ENCODE results near the gene JMJD1C.

JMJD1C gene

DNA sequence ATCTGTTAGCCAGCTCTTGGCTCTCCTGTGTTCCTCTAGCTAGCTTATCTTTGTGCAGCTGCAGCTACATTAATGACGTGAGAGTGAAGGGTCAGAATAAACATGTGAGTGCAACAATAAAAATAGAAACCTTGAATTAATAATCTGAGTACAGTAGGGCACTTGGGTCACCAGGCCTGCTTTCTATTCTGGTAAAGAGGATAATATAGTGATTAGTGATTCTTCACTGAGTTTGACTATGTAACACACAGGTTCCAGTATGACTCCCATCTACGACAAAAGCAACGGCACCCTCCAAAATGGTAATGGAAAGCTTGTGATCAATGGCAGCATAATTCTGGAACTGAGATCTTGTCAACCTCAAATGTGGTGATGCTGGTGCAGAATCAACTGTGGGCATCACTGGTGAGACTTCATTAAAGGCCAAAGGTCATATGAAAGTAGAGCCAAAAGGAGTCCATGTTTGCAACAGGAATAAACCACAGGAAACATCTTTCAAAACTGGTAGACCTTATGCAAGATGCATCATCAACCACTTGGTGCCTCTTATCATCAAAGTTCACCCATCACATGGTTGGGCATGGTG lies 255.1 kb downstream of the JMJD1C start:
- Mint-ChIP-seq H3K36me3 (peaks cover 41% of the 10 kb centered on the region), H3K4me3 (no peak overlapping the region), H3K27me3 (no peaks in the 10 kb centered on the region), H3K4me1 (peaks cover 68% of the 10 kb centered on the region), H3K27ac (no peak overlapping the region), H3K9me3 (no peaks in the 10 kb centered on the region)

DNA sequence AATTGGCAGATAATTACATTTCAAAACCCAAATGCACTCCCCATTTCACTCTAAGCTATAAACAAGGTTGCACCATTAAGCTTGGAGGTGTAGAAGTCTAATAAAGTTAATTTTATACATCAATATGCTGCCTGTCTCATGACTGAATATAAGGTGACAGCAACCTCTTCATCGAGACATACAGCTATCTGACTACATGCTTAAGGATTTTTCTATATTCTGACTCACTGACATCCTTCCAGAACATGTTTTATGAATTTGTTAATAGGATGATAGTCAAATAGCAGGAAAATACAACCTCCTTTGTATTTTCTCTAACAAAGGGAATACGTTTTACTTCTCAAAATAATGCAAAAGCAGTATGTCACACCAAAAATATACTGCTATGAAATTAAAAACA lies 256.1 kb downstream of the JMJD1C start:
- Mint-ChIP-seq H3K36me3 (peaks cover 42% of the 10 kb centered on the region), H3K4me1 (peaks cover 70% of the 10 kb centered on the region), H3K27me3 (no peaks in the 10 kb centered on the region), H3K4me3 (no peak overlapping the region), H3K9me3 (no peaks in the 10 kb centered on the region), H3K27ac (peak overlapping the region; percentile 30)

DNA sequence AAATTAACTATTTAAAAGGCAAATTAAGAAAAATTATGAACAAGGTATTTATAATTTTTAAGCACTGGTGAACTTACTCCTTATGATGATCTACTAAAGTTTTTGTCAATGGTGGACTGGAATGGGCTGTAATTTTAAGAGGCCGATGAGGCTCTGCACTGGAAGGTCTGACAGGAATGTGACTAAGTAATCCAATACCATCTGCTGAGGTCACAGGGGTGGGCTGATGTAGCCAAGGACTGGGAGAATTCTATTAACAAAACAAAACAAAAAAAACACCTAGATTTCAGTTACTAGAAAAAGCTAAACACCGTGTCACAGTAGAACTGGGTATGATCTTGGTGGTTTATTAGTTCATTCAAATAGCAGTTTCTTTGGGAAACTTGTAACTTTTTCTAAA lies 256.8 kb downstream of the JMJD1C start:
- H3K4me3 Mint-ChIP-seq = no peak overlapping the region
- no peaks in the 10 kb centered on the region for H3K27me3 Mint-ChIP-seq
- no peaks in the 10 kb centered on the region for H3K9me3 Mint-ChIP-seq
- peaks cover 72% of the 10 kb centered on the region for H3K4me1 Mint-ChIP-seq
- peaks cover 44% of the 10 kb centered on the region for H3K36me3 Mint-ChIP-seq
- H3K27ac Mint-ChIP-seq = peak overlapping the region; percentile 46

DNA sequence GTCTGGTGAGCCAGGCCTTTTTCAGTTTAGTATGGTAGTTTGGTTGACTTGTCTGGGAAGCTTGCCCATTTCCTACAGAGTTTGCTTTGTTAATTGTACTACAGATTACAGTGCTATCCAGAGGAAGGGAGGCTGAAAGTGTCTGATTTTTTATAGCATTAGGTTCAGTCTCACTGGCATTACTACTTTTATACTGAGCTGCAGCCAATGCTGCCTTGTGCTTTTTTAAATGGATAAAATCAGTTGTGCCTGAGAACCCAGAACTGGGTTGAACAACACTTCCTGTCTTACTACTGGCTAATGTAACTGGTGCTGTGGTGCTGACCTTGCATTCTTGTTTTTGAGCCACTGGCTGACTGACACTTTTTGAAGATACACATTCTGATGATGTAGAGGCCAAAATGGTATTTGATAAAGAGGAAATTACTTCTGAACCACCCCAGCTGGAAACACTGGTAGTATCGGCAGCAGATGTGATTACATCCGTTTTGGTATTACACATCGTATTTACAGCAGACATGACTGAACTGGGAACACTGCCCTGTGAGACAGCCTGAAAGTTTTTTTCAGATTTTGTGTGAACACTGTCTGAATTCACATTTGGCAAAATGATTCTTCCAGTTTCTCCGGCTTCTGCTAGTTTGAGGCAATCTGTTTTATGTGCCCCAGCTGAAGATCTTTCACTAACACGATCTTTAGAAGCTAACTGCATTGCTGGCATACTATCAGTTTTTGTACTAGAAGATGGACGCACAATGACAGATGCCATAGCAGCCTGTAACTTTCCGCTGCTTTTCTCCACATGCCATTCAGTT lies 258.6 kb downstream of the JMJD1C start:
- peak overlapping the region; percentile 41 for H3K27ac Mint-ChIP-seq
- H3K36me3 Mint-ChIP-seq = peaks cover 41% of the 10 kb centered on the region
- H3K27me3 Mint-ChIP-seq = no peaks in the 10 kb centered on the region
- no peak overlapping the region for H3K4me3 Mint-ChIP-seq
- peaks cover 66% of the 10 kb centered on the region for H3K4me1 Mint-ChIP-seq
- no peaks in the 10 kb centered on the region for H3K9me3 Mint-ChIP-seq

DNA sequence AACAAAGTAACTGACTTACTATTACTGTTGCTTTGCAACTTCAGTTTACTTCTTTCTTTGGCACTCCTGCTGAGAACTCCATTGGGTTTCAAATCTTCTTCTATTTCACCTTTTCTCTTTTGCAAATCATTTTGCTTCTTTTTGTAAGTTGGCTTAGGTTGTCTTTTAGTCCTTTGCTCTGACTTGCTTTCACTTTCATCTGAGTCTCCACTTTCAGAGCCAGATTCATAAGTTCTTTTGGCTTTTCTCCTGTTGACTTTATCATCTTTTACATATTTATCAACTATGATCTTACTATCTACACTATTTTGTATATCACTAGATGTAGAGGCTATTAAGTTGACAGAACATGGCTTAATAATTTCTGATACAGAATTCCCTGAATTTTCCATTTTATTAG lies 259.2 kb downstream of the JMJD1C start:
- H3K27ac Mint-ChIP-seq = peak overlapping the region; percentile 2
- H3K4me1 Mint-ChIP-seq = peaks cover 62% of the 10 kb centered on the region
- H3K4me3 Mint-ChIP-seq = no peak overlapping the region
- no peaks in the 10 kb centered on the region for H3K27me3 Mint-ChIP-seq
- H3K36me3 Mint-ChIP-seq = peaks cover 35% of the 10 kb centered on the region
- no peaks in the 10 kb centered on the region for H3K9me3 Mint-ChIP-seq

DNA sequence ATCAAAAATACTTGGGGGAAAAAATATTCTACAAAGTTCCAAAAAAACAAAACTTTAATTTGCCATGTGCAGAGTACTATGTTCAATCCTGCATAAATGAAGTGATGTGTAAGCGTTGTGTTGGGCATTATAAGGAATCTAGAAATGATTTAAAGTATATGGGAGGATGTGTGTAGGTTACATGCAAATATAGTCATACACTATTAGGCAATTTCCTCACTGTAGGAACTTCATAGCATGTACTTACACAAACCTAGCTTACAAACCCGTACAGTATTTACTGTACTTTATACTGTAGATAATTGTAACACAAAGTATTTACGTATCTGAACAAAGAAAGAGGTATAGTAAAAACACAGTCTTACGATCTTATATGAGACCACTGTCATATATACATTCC lies 260.4 kb downstream of the JMJD1C start:
- Mint-ChIP-seq H3K36me3 (peaks cover 28% of the 10 kb centered on the region), H3K4me3 (no peak overlapping the region), H3K27ac (peak overlapping the region; percentile 27), H3K9me3 (no peaks in the 10 kb centered on the region), H3K27me3 (no peaks in the 10 kb centered on the region), H3K4me1 (peaks cover 53% of the 10 kb centered on the region)

DNA sequence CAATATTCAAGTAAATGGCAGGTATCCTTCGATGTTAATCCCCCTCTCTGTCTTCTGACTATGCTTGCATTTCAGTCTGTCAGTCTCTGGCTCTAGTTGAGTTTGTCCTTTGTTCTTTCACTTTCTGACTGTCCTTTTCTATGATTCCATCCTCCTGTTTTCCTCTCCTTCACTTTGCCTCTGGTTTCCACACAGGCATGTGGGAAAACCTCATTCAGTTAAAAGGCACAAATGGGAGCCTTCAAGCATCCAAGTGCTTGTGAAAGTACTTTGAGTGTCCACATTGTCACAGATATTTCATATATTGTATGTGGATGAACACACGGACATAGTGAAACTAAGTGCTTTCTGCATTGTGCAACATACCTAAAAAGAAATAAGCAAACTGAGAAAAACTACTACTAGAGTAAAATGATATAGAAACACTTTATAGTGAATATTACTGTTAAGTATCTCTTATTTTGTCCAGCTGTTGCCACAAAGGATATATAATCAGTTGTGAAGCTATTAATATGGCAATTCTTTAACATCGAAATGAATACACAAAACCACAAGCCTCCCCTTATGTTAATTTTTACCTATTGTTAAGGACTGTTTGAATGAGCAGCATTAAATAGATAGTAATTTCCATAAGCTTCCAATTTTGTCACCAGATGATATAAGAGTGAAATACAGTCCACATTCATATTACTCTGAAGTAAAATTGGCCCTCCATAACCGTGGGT lies 260.9 kb downstream of the JMJD1C start:
- Mint-ChIP-seq H3K36me3 (peaks cover 28% of the 10 kb centered on the region), H3K4me1 (peaks cover 47% of the 10 kb centered on the region), H3K27me3 (no peaks in the 10 kb centered on the region), H3K9me3 (no peaks in the 10 kb centered on the region), H3K27ac (peak overlapping the region; percentile 53), H3K4me3 (peak overlapping the region; percentile 11)

DNA sequence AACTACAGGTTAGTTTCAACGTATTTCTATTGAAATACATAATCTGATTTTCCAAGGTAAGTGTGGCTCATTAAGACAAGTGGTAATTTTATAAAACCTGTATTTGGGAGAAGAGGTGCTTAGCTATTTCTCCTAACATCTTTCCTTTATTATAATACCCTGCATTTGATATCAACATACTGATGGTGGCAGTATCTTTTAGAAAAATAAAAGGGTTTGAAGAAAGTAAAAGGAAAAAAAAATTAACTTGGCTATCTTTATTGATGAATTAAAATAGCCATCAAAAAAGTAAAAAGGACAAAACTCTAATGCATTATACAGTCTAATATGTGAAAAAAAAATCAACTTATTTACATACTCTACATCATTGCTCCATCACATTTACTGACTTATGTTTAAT lies 264.7 kb downstream of the JMJD1C start:
- Mint-ChIP-seq H3K9me3 (no peaks in the 10 kb centered on the region), H3K4me1 (peaks cover 16% of the 10 kb centered on the region), H3K27me3 (no peaks in the 10 kb centered on the region), H3K4me3 (no peak overlapping the region), H3K27ac (no peak overlapping the region), H3K36me3 (peaks cover 21% of the 10 kb centered on the region)

DNA sequence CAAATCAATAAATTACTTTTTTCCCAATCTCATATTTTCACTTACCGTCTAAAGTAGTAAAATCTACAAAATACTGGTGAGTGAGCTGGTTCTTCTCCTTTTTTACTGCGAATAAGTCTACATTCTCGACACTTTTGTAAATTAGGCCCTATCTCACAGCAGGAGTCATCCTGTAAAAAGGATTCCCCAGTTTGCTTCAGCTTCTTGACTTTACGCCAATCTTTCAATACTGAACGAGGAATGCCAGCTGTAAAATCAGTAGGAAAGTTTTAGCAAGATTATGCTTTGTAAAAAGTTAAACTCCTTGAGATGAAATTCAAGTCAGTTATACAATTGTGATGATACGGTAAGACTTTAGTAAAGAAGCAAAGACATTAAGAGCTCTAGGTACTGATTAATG lies 265.3 kb downstream of the JMJD1C start:
- Mint-ChIP-seq H3K4me1 (peaks cover 14% of the 10 kb centered on the region), H3K4me3 (no peak overlapping the region), H3K27ac (no peak overlapping the region), H3K36me3 (peaks cover 22% of the 10 kb centered on the region), H3K9me3 (no peaks in the 10 kb centered on the region), H3K27me3 (no peaks in the 10 kb centered on the region)

DNA sequence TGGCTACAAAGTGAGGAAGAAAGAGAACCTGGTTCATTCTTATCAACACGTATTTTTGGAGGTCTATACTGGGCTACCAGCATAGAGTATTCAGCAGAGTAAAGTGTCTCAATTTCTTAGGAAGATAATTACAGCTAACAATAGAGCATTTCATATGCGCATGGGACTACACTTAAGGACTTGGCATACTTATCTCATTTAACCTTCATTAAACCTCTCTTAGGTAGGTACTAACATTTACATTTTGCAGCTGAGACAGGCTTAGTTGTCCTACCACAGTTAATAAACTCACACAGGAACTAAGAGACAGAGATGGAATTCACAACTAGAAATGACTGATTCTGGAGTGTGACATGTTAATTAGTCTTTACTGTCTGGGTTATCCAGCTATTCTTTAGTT lies 266.1 kb downstream of the JMJD1C start:
- Mint-ChIP-seq H3K27ac (peak overlapping the region; percentile 66), H3K9me3 (no peaks in the 10 kb centered on the region), H3K27me3 (no peaks in the 10 kb centered on the region), H3K36me3 (peaks cover 17% of the 10 kb centered on the region), H3K4me3 (no peak overlapping the region), H3K4me1 (peaks cover 7% of the 10 kb centered on the region)

DNA sequence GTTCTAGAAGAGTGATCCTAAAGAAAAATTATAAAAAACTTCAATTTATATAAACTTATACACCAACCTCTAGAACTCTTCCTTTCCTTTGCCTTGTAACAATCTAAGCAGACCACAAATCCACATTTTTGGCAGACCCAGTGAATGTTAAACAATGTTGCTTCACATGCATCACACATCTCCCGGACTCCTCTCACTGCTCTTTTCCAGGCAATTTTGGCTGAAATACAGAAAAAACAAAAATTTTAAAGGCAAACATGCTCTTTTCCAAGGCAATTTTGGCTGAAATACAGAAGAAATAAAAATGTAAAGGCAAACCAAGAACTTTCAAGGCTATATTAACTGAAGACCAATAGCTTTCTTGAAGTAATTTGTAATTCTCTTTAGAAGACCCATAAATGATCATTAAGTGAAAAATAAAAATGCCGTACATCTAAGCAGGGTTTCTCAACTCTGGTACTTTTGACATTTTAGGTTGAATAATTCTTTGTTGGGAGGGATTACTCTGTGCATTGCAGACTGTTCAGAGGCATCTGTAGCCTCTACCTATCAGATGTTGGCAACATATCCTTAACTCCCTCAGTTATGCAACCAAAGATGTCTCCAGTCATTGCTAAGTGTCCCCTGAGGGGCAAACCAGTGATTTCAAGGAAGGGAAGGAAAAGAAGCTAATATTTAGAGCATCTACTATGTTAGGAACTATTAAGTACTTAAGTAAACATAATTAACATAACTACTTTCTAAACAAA lies 268.3 kb downstream of the JMJD1C start:
- Mint-ChIP-seq H3K27me3 (no peaks in the 10 kb centered on the region), H3K27ac (no peak overlapping the region), H3K4me1 (no peaks in the 10 kb centered on the region), H3K9me3 (no peaks in the 10 kb centered on the region), H3K36me3 (peaks cover 23% of the 10 kb centered on the region), H3K4me3 (no peak overlapping the region)

DNA sequence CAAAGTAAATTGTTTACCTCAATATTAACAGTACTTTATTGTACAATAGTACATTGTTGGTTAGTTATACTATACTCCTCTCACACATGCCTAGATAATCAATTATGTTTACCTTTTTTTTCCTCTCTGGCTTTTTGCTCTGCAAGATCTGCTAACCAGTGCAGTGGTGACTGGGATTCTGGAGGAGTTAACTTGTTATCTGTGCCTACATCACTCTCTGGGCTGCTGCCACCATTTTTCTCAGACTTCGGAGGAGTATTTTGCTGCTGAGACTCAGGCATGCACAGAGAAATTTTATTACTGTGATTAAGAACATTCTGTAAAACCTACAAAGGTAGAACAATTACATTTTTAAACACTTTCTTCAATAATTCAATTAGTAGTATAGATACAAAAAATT lies 273.0 kb downstream of the JMJD1C start:
- H3K27ac Mint-ChIP-seq = no peak overlapping the region
- no peaks in the 10 kb centered on the region for H3K27me3 Mint-ChIP-seq
- H3K4me3 Mint-ChIP-seq = no peak overlapping the region
- peaks cover 19% of the 10 kb centered on the region for H3K36me3 Mint-ChIP-seq
- no peaks in the 10 kb centered on the region for H3K9me3 Mint-ChIP-seq
- no peaks in the 10 kb centered on the region for H3K4me1 Mint-ChIP-seq

DNA sequence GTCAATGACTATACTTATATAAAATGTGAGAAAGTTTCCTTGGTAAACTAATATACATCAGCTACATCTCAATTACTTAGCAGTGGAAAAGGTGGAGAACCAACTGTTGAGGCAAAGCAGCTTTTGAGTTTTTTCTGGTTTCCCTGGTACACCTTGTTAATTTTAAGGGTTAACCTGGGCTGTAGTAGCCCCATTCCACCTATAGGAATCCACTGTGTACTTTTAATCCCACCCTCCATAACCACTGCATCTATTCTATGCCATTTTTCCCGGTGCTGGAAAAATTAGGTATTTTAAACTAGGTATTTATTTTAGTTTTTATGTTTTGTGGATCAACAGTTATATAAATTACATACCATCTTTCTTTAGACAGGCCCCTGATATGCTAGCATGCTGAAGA lies 290.2 kb downstream of the JMJD1C start:
- Mint-ChIP-seq H3K27ac (peak overlapping the region; percentile 5), H3K36me3 (peaks cover 26% of the 10 kb centered on the region), H3K9me3 (no peaks in the 10 kb centered on the region), H3K4me3 (no peak overlapping the region), H3K4me1 (peaks cover 44% of the 10 kb centered on the region), H3K27me3 (no peaks in the 10 kb centered on the region)

DNA sequence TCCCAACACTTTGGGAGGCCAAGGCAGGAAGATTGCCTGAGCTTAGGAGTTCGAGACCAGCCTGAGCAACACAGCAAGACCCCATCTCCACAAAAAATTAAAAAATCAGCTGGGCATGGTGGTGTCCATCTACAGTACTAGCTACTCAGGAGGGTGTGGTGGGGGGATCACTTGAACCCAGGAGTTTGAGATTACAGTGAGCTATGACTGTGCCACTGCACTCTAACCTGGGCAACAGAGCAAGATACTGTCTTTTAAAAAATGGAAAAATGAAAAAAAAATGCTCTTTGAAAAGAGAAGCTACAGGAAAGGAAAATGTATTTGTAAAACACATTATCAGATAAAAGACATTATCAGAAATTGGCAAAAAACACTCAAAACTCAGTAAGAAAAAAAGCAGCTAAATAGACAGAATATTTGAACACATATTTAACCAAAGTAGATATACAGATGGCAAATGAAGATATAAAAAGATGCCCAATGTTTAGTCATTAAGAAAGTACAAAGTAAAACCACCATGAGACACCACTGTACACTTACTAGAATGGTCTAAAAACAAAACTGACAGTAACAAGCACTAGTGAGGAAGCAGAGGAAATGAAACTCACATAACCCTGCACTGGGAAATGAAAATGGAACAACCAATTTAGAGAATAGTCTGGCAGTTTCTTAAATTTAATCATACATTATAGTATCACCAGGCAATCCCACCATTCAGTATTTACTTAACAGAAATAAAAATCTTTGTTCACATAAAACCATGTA lies 292.1 kb downstream of the JMJD1C start:
- H3K27me3 Mint-ChIP-seq = no peaks in the 10 kb centered on the region
- peaks cover 26% of the 10 kb centered on the region for H3K36me3 Mint-ChIP-seq
- H3K9me3 Mint-ChIP-seq = no peaks in the 10 kb centered on the region
- peaks cover 51% of the 10 kb centered on the region for H3K4me1 Mint-ChIP-seq
- H3K4me3 Mint-ChIP-seq = peak overlapping the region; percentile 61
- H3K27ac Mint-ChIP-seq = peak overlapping the region; percentile 94

DNA sequence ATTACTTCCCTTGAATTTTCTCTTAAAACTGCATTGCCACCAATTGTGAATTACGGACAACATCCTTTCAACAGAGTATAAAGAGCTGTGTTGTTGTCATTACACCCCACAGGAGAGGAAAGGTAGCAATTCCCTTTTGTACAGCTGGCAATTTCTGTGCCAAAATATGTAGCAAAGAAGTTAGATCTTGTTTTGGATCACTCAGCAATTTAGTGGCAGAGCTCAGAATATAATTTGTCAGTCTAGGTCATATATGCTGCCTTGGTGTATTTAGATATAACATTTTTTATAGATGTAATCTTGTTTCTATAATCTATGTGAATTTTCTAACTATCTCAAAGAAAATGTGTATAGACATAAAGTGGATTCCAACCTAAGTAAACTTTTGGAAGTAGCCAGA lies 293.9 kb downstream of the JMJD1C start:
- no peaks in the 10 kb centered on the region for H3K9me3 Mint-ChIP-seq
- peaks cover 19% of the 10 kb centered on the region for H3K36me3 Mint-ChIP-seq
- peaks cover 44% of the 10 kb centered on the region for H3K4me1 Mint-ChIP-seq
- no peaks in the 10 kb centered on the region for H3K27me3 Mint-ChIP-seq
- no peak overlapping the region for H3K4me3 Mint-ChIP-seq
- peak overlapping the region; percentile 9 for H3K27ac Mint-ChIP-seq

Measured in activated naive CD4-positive, alpha-beta T cell treated with anti-CD3 and anti-CD28 coated beads, Interleukin-2, amount 50 U/mL, for 24 hours (primary cell).